GM23248 (cell line): ENCODE data around the gene BCL2. TPM values are rescaled to one million over a fixed set of nuclear protein-coding genes. Genes with fewer than 3 reads are reported as not detected.
A peak's percentile ranks its signal among the peaks of the same experiment; 100 is the strongest.

Experiments
- DNase-seq: peaks from one replicate; pipeline ENCODE4 v3.0.0-alpha.2; 2015
- H2AFZ ChIP-seq: fragments of 200-600 bp; sonication (generic); 2 replicates; pipeline ENCODE4 v1.6.1; 2016; ENCODE audit warnings: antibody characterized with exemption
- H3F3A ChIP-seq: fragments of 200-600 bp; sonication (generic); 2 replicates; pipeline ENCODE4 v1.6.1; 2016; ENCODE audit warnings: mild to moderate bottlenecking, antibody characterized with exemption, mixed run types; ENCODE audit not compliant: insufficient read depth
- H3K27ac ChIP-seq: fragments of 200-600 bp; sonication (generic); 2 replicates; pipeline ENCODE4 v1.5.1; 2016; ENCODE audit warnings: mild to moderate bottlenecking
- H3K27me3 ChIP-seq: fragments of 200-600 bp; sonication (generic); replicated peaks from 2 replicates; pipeline ENCODE4 v1.6.1; 2016; ENCODE audit warnings: mild to moderate bottlenecking; ENCODE audit not compliant: insufficient read depth
- H3K36me3 ChIP-seq: fragments of 200-600 bp; sonication (generic); 2 replicates; pipeline ENCODE4 v1.6.1; 2016; ENCODE audit warnings: low read depth, mild to moderate bottlenecking
- H3K4me1 ChIP-seq: fragments of 200-600 bp; sonication (generic); 2 replicates; pipeline ENCODE4 v1.6.1; 2016; ENCODE audit warnings: mild to moderate bottlenecking; ENCODE audit not compliant: insufficient read depth
- H3K4me2 ChIP-seq: fragments of 200-600 bp; sonication (generic); one replicate; pipeline ENCODE4 v1.6.1; 2016; ENCODE audit warnings: mild to moderate bottlenecking; ENCODE audit not compliant: unreplicated experiment
- H3K4me3 ChIP-seq: fragments of 200-600 bp; sonication (generic); 2 replicates; pipeline ENCODE4 v1.5.1; 2016; ENCODE audit warnings: mild to moderate bottlenecking
- H3K79me2 ChIP-seq: fragments of 200-600 bp; sonication (generic); 2 replicates; pipeline ENCODE4 v1.6.1; 2016; ENCODE audit warnings: mild to moderate bottlenecking; ENCODE audit not compliant: insufficient read depth
- H3K9ac ChIP-seq: fragments of 200-600 bp; sonication (generic); 2 replicates; pipeline ENCODE4 v1.6.1; 2016; ENCODE audit warnings: mild to moderate bottlenecking
- H3K9me2 ChIP-seq: fragments of 200-600 bp; sonication (generic); 2 replicates; pipeline ENCODE4 v1.6.1; 2016; ENCODE audit warnings: mixed run types, mild to moderate bottlenecking, moderate library complexity; ENCODE audit not compliant: insufficient read depth
- H3K9me3 ChIP-seq: fragments of 200-600 bp; sonication (generic); one replicate; pipeline ENCODE4 v1.6.1; 2017; ENCODE audit warnings: low read depth
- H4K20me1 ChIP-seq: fragments of 200-600 bp; sonication (generic); 2 replicates; pipeline ENCODE4 v1.6.0; 2016; ENCODE audit not compliant: insufficient read depth
- EZH2 ChIP-seq: fragments of 200-600 bp; sonication (generic); IDR thresholded peaks from 2 replicates; pipeline ENCODE4 v1.6.1; 2018; ENCODE audit warnings: antibody characterized with exemption, mild to moderate bottlenecking; ENCODE audit not compliant: insufficient read depth, poor library complexity, severe bottlenecking
- EZH2phosphoT487 ChIP-seq: fragments of 200-600 bp; sonication (generic); IDR thresholded peaks from 2 replicates; pipeline ENCODE4 v1.6.1; 2018; ENCODE audit warnings: antibody characterized with exemption, moderate library complexity, mild to moderate bottlenecking, low read depth; ENCODE audit not compliant: insufficient read depth
- WGBS, 2 experiments: methylation state at CpG; one replicate each; pipeline ENCODE4 v1.1.6; 2015 to 2017; ENCODE audit warnings: low lambda C conversion rate in 2 of 2, low coverage in 1 of 2; ENCODE audit errors: missing lambda C conversion rate in 2 of 2; 5-methylcytosine and 5-hydroxymethylcytosine counted together
- in situ Hi-C: fragments of 300-500 bp; cut with MboI; formaldehyde crosslinking; loops from 2 replicates; pipeline ENCODE4 v1.15.0; 2020
- polyA plus RNA-seq: library from polyadenylated mRNA; unstranded; fragments of >200 nt; fragmentation: Nextera tagmentation; extraction: Ambion mirVana; gene quantifications from 2 replicates; pipeline ENCODE4 v1.2.1, GENCODE V29; 2016
- total RNA-seq: library from RNA; depleted of rRNA; stranded (reverse); fragments of >200 nt; shearing (Covaris generic); gene quantifications from 2 replicates; pipeline ENCODE4 v1.2.3, GENCODE V29; 2014

Gene BCL2
- total and polyA plus RNA-seq, 2 experiments from 2014 or later = 0.30 to 1.5 TPM

GRCh38 chr18:63311118-63312018 is 8.2 kb downstream of the BCL2 start:
- Histone ChIP-seq H2AFZ (no peak overlapping the region), H3K9me2 (no peaks in the 10 kb centered on the region), H3K27me3 (no peaks in the 10 kb centered on the region), H3K36me3 (no peaks in the 10 kb centered on the region), H3K9me3 (no peaks in the 10 kb centered on the region), H3K4me3 (no peak overlapping the region), H3K79me2 (no peaks in the 10 kb centered on the region), H3F3A (no peaks in the 10 kb centered on the region), H3K4me2 (no peak overlapping the region), H4K20me1 (no peaks in the 10 kb centered on the region), H3K27ac (no peak overlapping the region), H3K4me1 (no peaks in the 10 kb centered on the region), H3K9ac (no peak overlapping the region)
- DNase-seq = no peak
- in situ Hi-C loops = no loop called here
- WGBS, 2 experiments = 85 to 87% methylated on average over 8 of the region's 8 CpGs
- no peak for TF ChIP-seq EZH2
- TF ChIP-seq EZH2phosphoT487 = no peak

GRCh38 chr18:63309422-63309821 is 10.1 kb downstream of the BCL2 start:
- Histone ChIP-seq H3K27ac (no peak overlapping the region), H3K9ac (no peak overlapping the region), H3K4me3 (no peak overlapping the region), H3F3A (no peaks in the 10 kb centered on the region), H3K4me1 (no peaks in the 10 kb centered on the region), H3K79me2 (no peaks in the 10 kb centered on the region), H3K4me2 (no peak overlapping the region), H3K9me3 (no peaks in the 10 kb centered on the region), H3K27me3 (no peaks in the 10 kb centered on the region), H3K36me3 (no peaks in the 10 kb centered on the region), H3K9me2 (no peaks in the 10 kb centered on the region), H2AFZ (no peak overlapping the region), H4K20me1 (no peaks in the 10 kb centered on the region)
- DNase-seq = no peak
- 88 to 97% methylated on average over 5 of the region's 5 CpGs for WGBS, 2 experiments
- in situ Hi-C loops = no loop called here
- TF ChIP-seq EZH2phosphoT487 (no peak), EZH2 (no peak)

GRCh38 chr18:63307551-63308200 is 11.9 kb downstream of the BCL2 start:
- 52 to 53% methylated on average over 2 of the region's 2 CpGs for WGBS, 2 experiments
- no peak overlapping the region for H3K4me2 ChIP-seq
- no peak overlapping the region for H3K27ac ChIP-seq
- H3K79me2 ChIP-seq = no peaks in the 10 kb centered on the region
- no peaks in the 10 kb centered on the region for H3K9me2 ChIP-seq
- no peaks in the 10 kb centered on the region for H3K9me3 ChIP-seq
- no peak overlapping the region for H3K4me3 ChIP-seq
- no peaks in the 10 kb centered on the region for H3K4me1 ChIP-seq
- no peaks in the 10 kb centered on the region for H3K36me3 ChIP-seq
- peak; percentile 16 for DNase-seq
- H3K27me3 ChIP-seq = no peaks in the 10 kb centered on the region
- in situ Hi-C loops = no loop called here
- no peak overlapping the region for H3K9ac ChIP-seq
- TF ChIP-seq EZH2 (no peak), EZH2phosphoT487 (no peak)
- no peaks in the 10 kb centered on the region for H3F3A ChIP-seq
- no peak overlapping the region for H2AFZ ChIP-seq
- H4K20me1 ChIP-seq = no peaks in the 10 kb centered on the region

GRCh38 chr18:63306819-63307550 is 12.6 kb downstream of the BCL2 start:
- Histone ChIP-seq H3K36me3 (no peaks in the 10 kb centered on the region), H3K4me3 (no peak overlapping the region), H3F3A (no peaks in the 10 kb centered on the region), H4K20me1 (no peaks in the 10 kb centered on the region), H3K27ac (no peak overlapping the region), H3K9me2 (no peaks in the 10 kb centered on the region), H3K79me2 (no peaks in the 10 kb centered on the region), H3K4me1 (no peaks in the 10 kb centered on the region), H2AFZ (no peak overlapping the region), H3K4me2 (no peak overlapping the region), H3K27me3 (no peaks in the 10 kb centered on the region), H3K9me3 (no peaks in the 10 kb centered on the region), H3K9ac (no peak overlapping the region)
- DNase-seq = no peak
- 83 to 86% methylated on average over 7 of the region's 7 CpGs for WGBS, 2 experiments
- in situ Hi-C loops = no loop called here
- TF ChIP-seq EZH2phosphoT487 (no peak), EZH2 (no peak)
